ENCODE results near the gene ING3.

DNA sequence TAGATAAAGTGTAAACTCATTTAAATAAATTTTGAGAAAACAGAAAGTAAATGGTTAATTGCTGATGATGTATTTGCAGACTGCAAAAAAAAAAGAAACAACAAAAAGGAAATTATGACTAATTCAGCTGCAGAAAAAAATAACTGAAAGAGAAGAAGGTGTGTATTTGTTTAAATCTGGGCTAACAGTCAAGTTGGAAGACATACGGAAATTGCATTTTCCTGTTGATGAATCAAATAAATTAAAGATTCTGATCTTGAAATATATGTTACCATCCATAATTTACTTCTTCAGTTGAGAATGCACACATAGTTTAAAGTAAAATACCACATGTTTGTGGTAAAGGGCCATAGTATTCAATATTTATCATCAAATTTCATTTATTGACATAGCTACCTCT is 19.3 kb upstream of the ING3 start:
- no peak for TF ChIP-seq POLR2A (IDR thresholded peaks at IDR 0.05)
- TF ChIP-seq CTCF (IDR thresholded peaks at IDR 0.05 in 4 of 5, conservative IDR thresholded peaks at IDR 0.05 in 1 of 5) = no peak

All from gastrocnemius medialis (tissue), 4 donors.